HUES64 (cell line): ENCODE measurements around the gene LMCD1.

Experiments used
- H3K27ac ChIP-seq: 2 replicates; pipeline ENCODE4 v1.7.0; 2013; ENCODE audit warnings: low read depth, low read length, inconsistent platforms
- H3K27me3 ChIP-seq: 2 replicates; pipeline ENCODE4 v1.6.1; 2013; ENCODE audit warnings: mild to moderate bottlenecking, low read length; ENCODE audit not compliant: insufficient read depth
- H3K36me3 ChIP-seq: 2 replicates; pipeline ENCODE4 v1.6.1; 2013; ENCODE audit warnings: mild to moderate bottlenecking, low read length; ENCODE audit not compliant: insufficient read depth
- H3K4me1 ChIP-seq: 2 replicates; pipeline ENCODE4 v1.6.1; 2013; ENCODE audit warnings: mild to moderate bottlenecking, low read length, moderate library complexity; ENCODE audit not compliant: insufficient read depth
- H3K4me3 ChIP-seq: 2 replicates; pipeline ENCODE4 v1.5.1; 2013; ENCODE audit warnings: mild to moderate bottlenecking, low read length, moderate library complexity
- H3K9ac ChIP-seq: 2 replicates; pipeline ENCODE4 v1.6.1; 2013; ENCODE audit warnings: mild to moderate bottlenecking, low read depth, low read length
- H3K9me3 ChIP-seq: 2 replicates; pipeline ENCODE4 v1.6.1; 2013; ENCODE audit warnings: low read depth, low read length; ENCODE audit not compliant: insufficient read depth
- WGBS: fragments of 150-250, 120-280 bp; methylation state at CpG from one replicate; pipeline ENCODE4 v1.1.7; 2013; ENCODE audit warnings: missing lambda C conversion rate; 5-methylcytosine and 5-hydroxymethylcytosine counted together

The LMCD1 gene

GRCh38 chr3:8492744-8493511 is 8.7 kb upstream of the LMCD1 start:
- no peaks in the 10 kb centered on the region for H3K9me3 ChIP-seq
- H3K4me3 ChIP-seq: no peak overlapping the region
- 90% methylated on average over 7 of the region's 7 CpGs for WGBS
- H3K9ac ChIP-seq: no peak overlapping the region
- no peaks in the 10 kb centered on the region for H3K36me3 ChIP-seq
- H3K4me1 ChIP-seq: peaks cover 31% of the 10 kb centered on the region
- H3K27ac ChIP-seq: no peak overlapping the region
- no peaks in the 10 kb centered on the region for H3K27me3 ChIP-seq

DNA sequence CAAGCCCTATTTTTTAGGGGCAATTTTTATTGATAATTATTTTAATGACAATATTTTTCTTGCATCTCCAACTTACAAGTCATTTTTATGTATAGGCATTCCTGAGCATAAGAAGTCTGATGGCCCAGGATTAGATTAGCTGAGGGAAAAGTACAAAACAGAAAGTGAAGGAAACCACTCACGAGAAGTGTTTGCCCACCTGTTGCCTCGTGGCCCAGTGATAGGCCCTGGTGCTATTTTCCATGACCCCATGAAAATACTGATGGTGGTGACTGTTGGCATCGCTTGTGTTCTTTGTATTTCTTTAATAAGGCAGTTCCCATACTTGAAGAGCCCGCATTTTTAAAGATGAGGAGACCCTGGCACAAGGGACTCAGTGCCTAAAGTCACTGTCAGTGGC is 7.9 kb upstream of the LMCD1 start:
- Histone ChIP-seq H3K4me1 (peaks cover 39% of the 10 kb centered on the region), H3K9ac (no peak overlapping the region), H3K27ac (peak overlapping the region; percentile 29; the same call in 1 of the 2 replicates), H3K4me3 (no peak overlapping the region), H3K36me3 (no peaks in the 10 kb centered on the region), H3K27me3 (no peaks in the 10 kb centered on the region), H3K9me3 (no peaks in the 10 kb centered on the region)
- WGBS: 94% methylated on average over 4 of the region's 4 CpGs

GRCh38 chr3:8494327-8494726 is 7.3 kb upstream of the LMCD1 start:
- H3K9me3 ChIP-seq: no peaks in the 10 kb centered on the region
- H3K9ac ChIP-seq: no peak overlapping the region
- no peak overlapping the region for H3K27ac ChIP-seq
- H3K36me3 ChIP-seq: no peaks in the 10 kb centered on the region
- peaks cover 45% of the 10 kb centered on the region for H3K4me1 ChIP-seq
- H3K27me3 ChIP-seq: no peaks in the 10 kb centered on the region
- no peak overlapping the region for H3K4me3 ChIP-seq
- WGBS: 61% methylated on average over 8 of the region's 8 CpGs

DNA sequence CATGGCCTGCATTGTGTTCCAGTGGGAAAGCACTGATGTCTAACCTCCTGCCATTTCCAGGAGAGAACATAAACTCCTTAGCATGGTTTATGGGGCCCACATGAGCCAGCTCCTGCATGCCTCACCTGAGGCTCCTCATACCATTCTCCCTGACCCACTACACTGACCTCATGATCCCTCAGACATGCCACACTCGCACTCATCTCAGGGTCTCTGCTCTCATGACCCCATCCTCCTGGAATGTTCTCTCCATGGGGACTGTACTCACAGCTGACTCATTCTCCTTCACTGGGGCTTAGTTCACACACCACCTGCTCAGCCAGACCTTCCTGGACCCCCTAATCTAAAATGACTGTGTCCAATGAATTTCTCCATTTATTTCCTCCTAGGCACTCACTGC is 4.0 kb upstream of the LMCD1 start:
- H3K4me3 ChIP-seq: no peak overlapping the region
- no peaks in the 10 kb centered on the region for H3K27me3 ChIP-seq
- no peak overlapping the region for H3K27ac ChIP-seq
- peaks cover 66% of the 10 kb centered on the region for H3K4me1 ChIP-seq
- no peak overlapping the region for H3K9ac ChIP-seq
- WGBS: 89% methylated on average over 1 of the region's 1 CpG
- H3K9me3 ChIP-seq: no peaks in the 10 kb centered on the region
- H3K36me3 ChIP-seq: no peaks in the 10 kb centered on the region

GRCh38 chr3:8499181-8499611 is 2.4 kb upstream of the LMCD1 start:
- Histone ChIP-seq H3K27me3 (no peaks in the 10 kb centered on the region), H3K4me1 (peaks cover 69% of the 10 kb centered on the region), H3K4me3 (peak overlapping the region; percentile 12; the same call in 1 of the 2 replicates), H3K36me3 (no peaks in the 10 kb centered on the region), H3K9me3 (no peaks in the 10 kb centered on the region), H3K9ac (peak overlapping the region; percentile 55), H3K27ac (peak overlapping the region; percentile 99)
- WGBS: 0% methylated on average over 1 of the region's 1 CpG

DNA sequence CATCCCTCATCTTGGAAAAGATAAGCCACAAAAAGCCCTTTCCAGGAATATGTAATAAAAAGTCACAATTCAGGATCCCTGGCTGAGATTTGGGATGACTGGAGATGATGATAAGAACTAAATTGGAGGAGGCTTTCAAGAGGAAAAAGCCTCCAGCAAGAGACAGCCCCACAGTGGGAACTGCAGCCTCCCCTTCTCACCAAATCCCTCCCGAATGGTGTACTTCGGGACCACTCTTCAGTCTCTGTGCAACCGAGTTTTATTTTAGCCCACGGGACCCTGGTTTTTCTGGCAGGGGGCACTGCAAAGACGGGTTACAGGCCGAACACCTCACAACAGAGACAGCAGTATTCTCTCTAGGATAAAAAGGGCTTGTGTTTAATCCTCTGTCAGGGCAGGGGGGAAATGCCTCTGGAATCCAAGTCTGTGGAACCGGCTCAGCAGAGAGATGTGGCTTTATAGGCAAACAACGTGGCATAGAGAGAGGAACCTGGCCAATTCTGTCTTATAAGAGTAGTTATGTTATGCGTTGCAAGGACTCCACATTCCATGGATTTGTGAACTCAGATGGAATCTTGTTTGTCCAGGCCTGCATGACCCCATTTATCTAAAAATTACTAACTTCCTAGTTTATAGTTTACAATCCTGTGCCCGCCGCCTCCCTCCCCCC is 1.2 kb upstream of the LMCD1 start:
- H3K9ac ChIP-seq: peak overlapping the region; percentile 52; the same call in 1 of the 2 replicates
- H3K9me3 ChIP-seq: no peaks in the 10 kb centered on the region
- H3K4me1 ChIP-seq: peaks cover 68% of the 10 kb centered on the region
- H3K27me3 ChIP-seq: no peaks in the 10 kb centered on the region
- peak overlapping the region; percentile 99 for H3K27ac ChIP-seq
- H3K36me3 ChIP-seq: no peaks in the 10 kb centered on the region
- peak overlapping the region; percentile 27 for H3K4me3 ChIP-seq
- 51% methylated on average over 9 of the region's 11 CpGs for WGBS

DNA sequence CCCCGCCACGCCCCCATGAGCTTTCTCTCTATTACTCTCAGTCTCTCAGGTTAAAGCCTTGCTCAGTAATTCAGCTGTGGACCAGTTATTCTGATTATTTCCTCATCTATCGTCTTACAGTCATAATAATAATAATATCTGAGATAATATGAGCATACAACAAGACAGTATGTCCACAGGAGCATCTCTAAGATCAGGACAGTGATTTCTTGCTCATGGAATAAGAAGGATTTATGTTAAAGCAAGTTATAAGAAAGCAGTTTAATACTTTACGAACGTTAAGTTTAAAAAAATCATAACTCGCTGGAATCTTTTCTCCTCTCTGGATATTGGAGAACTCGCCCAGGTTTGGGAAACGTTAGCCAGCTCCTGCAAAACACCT is 643 bp upstream of the LMCD1 start:
- H3K9ac ChIP-seq: peak overlapping the region; percentile 77

DNA sequence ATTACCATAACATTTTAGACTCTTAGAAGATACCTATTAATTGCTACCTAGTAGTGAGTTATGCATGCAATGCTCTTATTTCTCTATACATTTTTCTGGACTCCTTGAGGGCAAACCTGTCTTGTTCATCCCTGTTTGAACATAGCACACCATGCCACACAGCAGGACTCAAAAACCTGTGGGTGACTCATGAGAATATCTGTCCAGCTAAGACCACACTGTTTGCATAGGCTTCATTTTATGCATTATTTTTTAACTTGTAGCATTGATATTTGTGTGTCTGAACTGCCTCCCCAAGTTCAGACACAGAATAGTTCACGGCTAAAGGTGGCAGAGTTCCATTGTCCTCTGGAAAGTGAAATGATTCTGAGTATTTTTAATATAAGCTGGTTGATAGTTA is 1.8 kb downstream of the LMCD1 start:
- Histone ChIP-seq H3K4me3 (peak overlapping the region; percentile 9; the same call in 1 of the 2 replicates), H3K9me3 (no peaks in the 10 kb centered on the region), H3K4me1 (peaks cover 59% of the 10 kb centered on the region), H3K36me3 (0 out of 2 replicates have a peak, but pooled peaks cover 4% of the 10 kb centered on the region), H3K9ac (no peak overlapping the region), H3K27ac (no peak overlapping the region), H3K27me3 (no peaks in the 10 kb centered on the region)
- 93% methylated on average over 1 of the region's 1 CpG for WGBS

More for the DNA sequence above, 643 bp upstream of the LMCD1 start:
- no peaks in the 10 kb centered on the region for H3K9me3 ChIP-seq
- no peaks in the 10 kb centered on the region for H3K27me3 ChIP-seq
- peaks cover 68% of the 10 kb centered on the region for H3K4me1 ChIP-seq
- H3K27ac ChIP-seq: peak overlapping the region; percentile 90
- H3K36me3 ChIP-seq: 0 out of 2 replicates have a peak, but pooled peaks cover 1% of the 10 kb centered on the region
- H3K4me3 ChIP-seq: peak overlapping the region; percentile 54
- WGBS: 21% methylated on average over 5 of the region's 8 CpGs

- peaks cover 54% of the 10 kb centered on the region for H3K4me1 ChIP-seq
- H3K27ac ChIP-seq: no peak overlapping the region
- no peak overlapping the region for H3K9ac ChIP-seq
- H3K4me3 ChIP-seq: peak overlapping the region; percentile 15; the same call in 1 of the 2 replicates
- 0 out of 2 replicates have a peak, but pooled peaks cover 4% of the 10 kb centered on the region for H3K36me3 ChIP-seq
- 81% methylated on average over 7 of the region's 8 CpGs for WGBS
- no peaks in the 10 kb centered on the region for H3K9me3 ChIP-seq
- no peaks in the 10 kb centered on the region for H3K27me3 ChIP-seq
These were observed 2.4 kb downstream of the LMCD1 start for GRCh38 chr3:8503871-8504610.

DNA sequence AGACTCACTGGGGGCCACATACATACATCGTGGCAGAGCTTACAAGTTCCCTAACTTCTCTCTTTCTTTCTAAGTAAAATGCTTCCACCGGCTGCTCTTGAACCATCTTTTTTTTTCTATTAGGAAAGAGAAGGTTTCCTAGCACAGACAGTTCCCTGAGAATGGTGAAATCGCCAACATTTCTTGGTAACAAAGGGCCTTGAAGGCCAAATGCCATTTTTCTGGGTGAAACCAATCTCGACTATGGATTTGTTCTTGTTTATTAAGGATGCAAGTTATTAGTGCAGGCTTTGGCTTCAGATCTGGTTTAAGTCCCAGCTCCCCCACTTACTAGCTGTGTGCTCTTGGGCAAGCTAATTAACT is 3.0 kb downstream of the LMCD1 start:
- Histone ChIP-seq H3K27me3 (no peaks in the 10 kb centered on the region), H3K9ac (no peak overlapping the region), H3K9me3 (no peaks in the 10 kb centered on the region), H3K27ac (no peak overlapping the region), H3K4me1 (peaks cover 48% of the 10 kb centered on the region), H3K36me3 (0 out of 2 replicates have a peak, but pooled peaks cover 4% of the 10 kb centered on the region), H3K4me3 (no peak overlapping the region)
- 78% methylated on average over 4 of the region's 4 CpGs for WGBS

DNA sequence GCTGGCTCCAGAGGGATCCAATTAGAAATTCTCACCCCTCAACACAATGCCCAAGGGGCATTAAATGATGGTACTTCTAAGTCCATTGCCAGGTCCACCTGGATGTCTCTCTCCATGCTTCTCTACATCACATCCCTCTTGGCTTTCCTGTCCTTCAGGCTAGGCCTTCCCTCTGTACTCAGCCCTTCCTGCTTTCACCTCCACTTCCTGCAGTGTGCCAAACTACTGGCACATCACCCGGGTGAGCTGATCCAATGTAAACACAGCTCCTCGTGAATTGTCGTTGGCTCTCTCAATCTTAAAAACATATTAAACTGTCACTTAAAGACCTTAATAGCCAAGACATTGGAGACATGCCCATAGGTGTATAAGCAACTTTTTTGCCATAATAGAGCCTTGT is 4.0 kb downstream of the LMCD1 start:
- peaks cover 38% of the 10 kb centered on the region for H3K4me1 ChIP-seq
- no peak overlapping the region for H3K4me3 ChIP-seq
- no peak overlapping the region for H3K9ac ChIP-seq
- H3K27me3 ChIP-seq: no peaks in the 10 kb centered on the region
- H3K36me3 ChIP-seq: 0 out of 2 replicates have a peak, but pooled peaks cover 7% of the 10 kb centered on the region
- WGBS: 92% methylated on average over 3 of the region's 3 CpGs
- H3K9me3 ChIP-seq: no peaks in the 10 kb centered on the region
- H3K27ac ChIP-seq: no peak overlapping the region
